Right lobe of liver (tissue), 4 donors: ENCODE results near the gene WWC2.

Source experiments
- CTCF ChIP-seq, 4 donors: fragments of 200-600 bp in 3 of 4; fragments of 450-650 bp in 1 of 4; IDR thresholded peaks; one replicate each; pipeline versions ENCODE4 v1.5.1 to v1.8.0; 2016 to 2022; ENCODE audit warnings: antibody characterized with exemption in 4 of 4, mild to moderate bottlenecking in 2 of 4
- POLR2A ChIP-seq: fragments of 450-650 bp; IDR thresholded peaks from one replicate; pipeline ENCODE4 v1.6.1; 2017; ENCODE audit warnings: antibody characterized with exemption, mild to moderate bottlenecking
- donor health status: DM: no; HTN: no; CAD: no.
- donor health status: DM: no; HTN: no; CAD: no.
- donor health status: DM: no; HTN: yes; CAD: no.

GRCh38 chr4:183147983-183148382 is 48.9 kb downstream of the WWC2 start:
- TF ChIP-seq CTCF (IDR thresholded peaks at IDR 0.05) = no peak
- no peak for TF ChIP-seq POLR2A
